Epithelial cell of proximal tubule (primary cell): ENCODE measurements around the gene CPLX1. TPM values are rescaled to one million over a fixed set of nuclear protein-coding genes. Genes with fewer than 3 reads are reported as not detected.

ENCODE experiments used
- DNase-seq: peaks from one replicate; pipeline ENCODE4 v3.0.0-alpha.2; 2011; ENCODE audit warnings: low read depth
- H3K4me3 ChIP-seq: 2 replicates; pipeline ENCODE4 v1.5.1; 2011; ENCODE audit warnings: low read depth, mild to moderate bottlenecking, low read length
- total RNA-seq: library from RNA; depleted of rRNA; stranded (reverse); fragments of >200 nt; gene quantifications from 2 replicates; pipeline ENCODE4 v1.2.3, GENCODE V29; 2015
- TF ChIP-seq, protein P1 (sequence below): conservative IDR thresholded peaks from 2 replicates; pipeline ENCODE4 v1.5.1; 2012; ENCODE audit warnings: low read depth, mild to moderate bottlenecking, low read length

CPLX1 gene
- total RNA-seq, 1 donor from 2014 or later: 0.81 TPM

DNA sequence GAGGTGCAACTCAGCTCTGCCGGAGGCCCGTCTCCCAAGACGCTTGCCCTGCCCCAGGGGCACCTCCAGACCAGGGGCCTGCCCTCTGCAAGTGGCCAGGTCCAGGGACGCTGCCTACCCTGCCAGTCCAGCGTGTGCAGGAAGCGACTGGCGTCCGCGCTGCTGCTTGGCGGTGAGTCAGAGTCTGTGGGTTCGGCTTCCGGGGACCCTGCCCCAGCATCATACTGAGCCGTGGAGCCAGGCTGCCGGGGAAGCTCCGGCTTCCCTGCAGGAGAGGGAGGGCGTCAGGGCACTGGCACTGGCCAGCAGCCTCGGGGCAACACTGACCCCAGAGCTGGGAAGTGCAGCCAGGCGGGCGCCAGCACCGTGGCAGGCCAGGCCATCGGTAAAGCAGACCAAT lies 42.5 kb upstream of the CPLX1 start:
- no peak for DNase-seq
- no peak overlapping the region for H3K4me3 ChIP-seq
- TF ChIP-seq, protein P1, sequence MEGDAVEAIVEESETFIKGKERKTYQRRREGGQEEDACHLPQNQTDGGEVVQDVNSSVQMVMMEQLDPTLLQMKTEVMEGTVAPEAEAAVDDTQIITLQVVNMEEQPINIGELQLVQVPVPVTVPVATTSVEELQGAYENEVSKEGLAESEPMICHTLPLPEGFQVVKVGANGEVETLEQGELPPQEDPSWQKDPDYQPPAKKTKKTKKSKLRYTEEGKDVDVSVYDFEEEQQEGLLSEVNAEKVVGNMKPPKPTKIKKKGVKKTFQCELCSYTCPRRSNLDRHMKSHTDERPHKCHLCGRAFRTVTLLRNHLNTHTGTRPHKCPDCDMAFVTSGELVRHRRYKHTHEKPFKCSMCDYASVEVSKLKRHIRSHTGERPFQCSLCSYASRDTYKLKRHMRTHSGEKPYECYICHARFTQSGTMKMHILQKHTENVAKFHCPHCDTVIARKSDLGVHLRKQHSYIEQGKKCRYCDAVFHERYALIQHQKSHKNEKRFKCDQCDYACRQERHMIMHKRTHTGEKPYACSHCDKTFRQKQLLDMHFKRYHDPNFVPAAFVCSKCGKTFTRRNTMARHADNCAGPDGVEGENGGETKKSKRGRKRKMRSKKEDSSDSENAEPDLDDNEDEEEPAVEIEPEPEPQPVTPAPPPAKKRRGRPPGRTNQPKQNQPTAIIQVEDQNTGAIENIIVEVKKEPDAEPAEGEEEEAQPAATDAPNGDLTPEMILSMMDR: no peak

DNA sequence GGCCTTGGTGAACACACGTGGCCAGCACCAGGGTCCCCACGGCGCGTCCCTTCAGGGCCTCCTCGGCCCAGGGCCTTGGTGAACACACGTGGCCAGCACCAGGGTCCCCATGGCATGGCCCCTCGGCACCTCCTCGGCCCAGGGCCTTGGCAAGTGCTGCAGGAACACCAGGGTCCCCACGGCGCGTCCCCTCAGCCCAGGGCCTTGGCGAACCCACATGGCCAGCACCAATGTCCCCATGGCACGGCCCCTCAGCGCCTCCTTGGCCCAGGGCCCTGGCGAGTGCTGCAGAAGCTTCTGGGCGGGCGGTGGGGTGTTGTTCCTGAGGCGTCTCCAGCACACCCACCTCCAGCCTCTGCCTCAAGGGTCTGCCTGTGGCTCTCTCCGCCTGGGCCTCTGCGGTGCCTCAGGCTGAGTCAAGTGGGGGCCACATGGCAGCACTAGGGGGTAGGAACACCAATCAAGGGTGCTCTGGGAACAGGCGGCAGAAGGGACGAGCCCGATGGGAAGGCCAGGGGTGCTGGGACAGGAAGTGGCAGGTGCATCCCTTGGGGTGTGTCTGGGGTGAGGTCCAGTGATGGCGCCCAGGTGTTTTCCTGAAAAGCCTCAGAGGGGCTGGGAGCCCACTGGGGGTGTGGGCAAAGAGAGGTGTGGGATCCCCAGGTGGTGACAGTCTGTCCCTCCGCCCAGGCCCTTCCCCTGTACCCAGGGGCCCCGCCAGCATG lies 41.8 kb upstream of the CPLX1 start:
- TF ChIP-seq, protein P1: no peak
- H3K4me3 ChIP-seq: no peak overlapping the region
- no peak for DNase-seq

DNA sequence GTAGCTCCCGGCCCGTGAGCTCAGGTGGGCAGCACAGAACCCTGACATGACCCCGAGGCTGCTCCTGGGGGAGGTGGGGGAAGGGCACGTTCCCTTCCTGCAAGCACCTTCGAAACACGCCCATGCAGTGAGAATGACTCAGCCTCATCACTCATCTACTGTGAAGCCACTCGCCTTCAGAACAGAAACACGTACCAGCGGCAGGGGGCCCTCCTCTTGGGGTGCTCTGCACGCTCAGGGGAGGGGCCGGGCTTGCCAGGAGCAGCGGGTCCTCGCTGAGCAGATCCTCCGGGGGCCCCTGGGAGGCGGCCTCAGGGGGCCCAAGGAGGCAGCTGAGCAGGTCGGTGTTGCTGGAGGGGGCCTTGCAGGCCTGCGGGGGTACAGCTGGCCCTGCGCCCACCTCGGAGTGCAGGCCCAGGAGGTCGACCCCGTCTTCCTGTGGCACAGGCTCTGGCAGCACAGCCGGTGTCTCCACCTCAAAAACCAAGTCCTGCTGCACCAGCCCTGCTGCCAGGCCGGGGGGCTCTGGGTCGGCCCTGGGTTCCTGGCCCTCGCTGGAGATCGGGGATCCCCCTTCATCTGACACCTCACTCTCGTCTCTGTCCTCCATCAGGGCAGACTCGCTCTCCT lies 40.9 kb upstream of the CPLX1 start:
- TF ChIP-seq, protein P1: no peak
- no peak for DNase-seq
- no peak overlapping the region for H3K4me3 ChIP-seq

DNA sequence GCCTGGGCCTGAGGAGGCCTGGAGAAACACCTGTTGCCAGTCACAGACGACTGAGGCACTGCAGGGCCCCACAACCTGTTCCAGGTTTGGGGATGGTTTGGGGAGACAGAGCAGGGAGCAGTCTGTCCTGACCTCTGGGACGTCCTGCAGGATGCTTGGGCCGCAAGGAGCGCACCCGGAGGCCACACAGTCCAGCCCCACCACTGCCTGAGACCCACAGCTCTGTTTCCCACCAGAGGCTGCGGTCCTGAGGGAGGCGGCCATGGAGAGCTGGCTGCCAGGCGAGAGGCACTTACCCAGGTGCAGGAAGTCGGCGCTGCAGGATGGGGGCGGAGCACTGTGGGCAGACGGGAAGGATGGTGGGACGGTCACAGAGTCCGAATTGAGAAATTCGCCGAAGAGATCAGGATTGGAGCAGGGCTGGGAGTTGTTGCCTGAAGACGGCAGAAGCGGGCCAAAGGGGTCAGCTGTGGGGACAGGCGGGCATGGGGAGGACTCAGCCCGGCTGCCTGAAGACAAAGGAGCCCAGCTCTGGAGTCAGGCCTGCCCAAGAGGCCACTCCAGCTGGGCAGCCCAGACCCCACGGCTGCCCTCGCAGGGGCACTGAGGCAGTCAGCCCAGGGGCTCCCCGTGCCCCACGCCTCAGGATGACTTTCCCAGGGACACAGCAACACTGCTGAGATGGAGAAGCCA lies 40.3 kb upstream of the CPLX1 start:
- DNase-seq: no peak
- H3K4me3 ChIP-seq: no peak overlapping the region
- TF ChIP-seq, protein P1: no peak

DNA sequence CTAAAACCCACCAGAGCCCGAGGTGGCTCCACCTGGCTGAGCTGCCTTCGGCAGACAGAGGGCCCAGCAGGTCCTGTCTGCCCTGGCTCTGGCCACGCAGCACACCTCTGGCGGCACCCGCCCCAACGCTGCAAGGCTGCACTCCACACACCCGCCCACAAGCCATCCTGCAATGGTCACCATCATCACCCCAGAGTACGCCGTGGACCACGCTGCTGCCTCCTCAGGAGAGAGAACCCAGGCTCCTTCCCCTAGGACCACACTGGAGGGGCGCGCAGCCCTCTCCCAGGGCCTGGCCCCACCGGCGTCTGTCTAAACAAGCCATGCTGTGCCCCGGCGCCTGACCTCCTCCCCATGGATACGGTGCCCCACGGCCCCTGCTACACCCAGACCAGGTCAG lies 39.6 kb upstream of the CPLX1 start:
- no peak for DNase-seq
- TF ChIP-seq, protein P1: no peak
- H3K4me3 ChIP-seq: no peak overlapping the region

DNA sequence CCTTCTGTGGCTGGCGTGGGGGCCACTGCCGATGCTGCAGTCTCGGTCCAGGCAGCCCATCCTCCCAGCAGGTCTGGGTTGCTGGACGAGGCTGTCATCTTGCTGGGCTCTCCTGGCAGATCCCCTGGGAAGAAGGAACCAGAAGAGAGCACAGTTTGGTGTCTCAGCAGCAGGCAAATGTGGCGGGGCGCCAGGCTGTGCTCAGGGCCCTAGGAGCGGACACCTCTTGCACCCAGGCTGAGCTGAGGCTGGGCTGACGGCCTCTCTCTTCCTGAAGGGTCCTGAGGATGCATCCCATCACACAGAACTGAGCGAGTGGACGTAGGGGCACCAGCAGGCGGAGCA lies 39.2 kb upstream of the CPLX1 start:
- TF ChIP-seq, protein P1: no peak
- DNase-seq: no peak
- no peak overlapping the region for H3K4me3 ChIP-seq
